GM12874 (cell line): ENCODE data around the gene TMEM18.
A peak's percentile ranks its signal among the peaks of the same experiment; 100 is the strongest.

Experiments used
- TF ChIP-seq, protein P1 (sequence below): IDR thresholded peaks from 2 replicates; pipeline ENCODE4 v1.5.1; 2011; ENCODE audit warnings: low read depth, mild to moderate bottlenecking, control low read depth, low read length, moderate library complexity; ENCODE audit not compliant: insufficient read depth

The TMEM18 gene

DNA sequence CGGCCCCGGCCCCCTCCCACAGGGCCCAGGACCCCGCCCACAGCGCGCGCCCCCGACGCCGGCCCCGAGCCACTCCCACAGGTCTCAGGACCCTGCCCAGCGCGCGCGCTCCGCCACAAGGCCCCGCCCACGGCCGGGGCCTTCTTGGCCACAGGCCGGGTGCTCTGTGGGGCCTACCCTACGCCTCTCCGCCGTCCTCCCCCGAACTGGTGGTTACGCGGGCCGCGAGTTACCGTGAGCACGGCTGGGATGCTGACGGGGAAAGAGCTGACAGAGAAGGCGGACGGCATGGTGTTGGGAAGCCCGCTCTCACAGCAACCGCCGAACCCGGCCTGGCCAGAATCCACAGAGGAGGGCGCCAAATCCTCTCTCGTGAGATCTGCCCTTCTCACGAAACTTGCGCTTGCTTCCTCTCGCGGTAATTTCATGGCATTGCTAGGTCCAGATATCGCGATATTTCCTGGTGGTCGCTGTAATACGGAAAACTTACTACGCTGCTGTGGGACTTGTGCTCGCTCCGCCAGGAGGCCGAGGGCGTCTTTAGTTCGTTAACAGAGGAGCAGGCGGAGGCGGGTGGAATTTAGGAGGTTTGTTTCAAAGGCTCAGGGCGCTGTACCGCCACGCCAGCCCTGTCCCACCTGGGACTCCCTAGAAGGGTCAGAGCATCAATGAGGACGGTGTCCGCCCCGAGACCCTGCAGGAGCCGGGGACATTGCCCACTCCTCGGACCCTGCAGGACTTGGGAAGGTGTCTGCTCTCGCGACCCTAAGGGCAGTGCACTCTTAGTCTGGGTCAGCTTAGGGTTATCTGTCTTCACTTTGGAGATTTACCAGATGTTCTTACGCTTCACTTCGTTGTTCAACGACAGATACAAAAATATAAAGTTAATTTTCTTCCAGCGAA, at the start of gene TMEM18:
TSS of gene TMEM18 (minus strand) at position 351 of the 903 bp plus-strand sequence. CDS start at position 290, 61 bp downstream.
- TF ChIP-seq, protein P1, sequence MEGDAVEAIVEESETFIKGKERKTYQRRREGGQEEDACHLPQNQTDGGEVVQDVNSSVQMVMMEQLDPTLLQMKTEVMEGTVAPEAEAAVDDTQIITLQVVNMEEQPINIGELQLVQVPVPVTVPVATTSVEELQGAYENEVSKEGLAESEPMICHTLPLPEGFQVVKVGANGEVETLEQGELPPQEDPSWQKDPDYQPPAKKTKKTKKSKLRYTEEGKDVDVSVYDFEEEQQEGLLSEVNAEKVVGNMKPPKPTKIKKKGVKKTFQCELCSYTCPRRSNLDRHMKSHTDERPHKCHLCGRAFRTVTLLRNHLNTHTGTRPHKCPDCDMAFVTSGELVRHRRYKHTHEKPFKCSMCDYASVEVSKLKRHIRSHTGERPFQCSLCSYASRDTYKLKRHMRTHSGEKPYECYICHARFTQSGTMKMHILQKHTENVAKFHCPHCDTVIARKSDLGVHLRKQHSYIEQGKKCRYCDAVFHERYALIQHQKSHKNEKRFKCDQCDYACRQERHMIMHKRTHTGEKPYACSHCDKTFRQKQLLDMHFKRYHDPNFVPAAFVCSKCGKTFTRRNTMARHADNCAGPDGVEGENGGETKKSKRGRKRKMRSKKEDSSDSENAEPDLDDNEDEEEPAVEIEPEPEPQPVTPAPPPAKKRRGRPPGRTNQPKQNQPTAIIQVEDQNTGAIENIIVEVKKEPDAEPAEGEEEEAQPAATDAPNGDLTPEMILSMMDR, result peak; percentile 39

DNA sequence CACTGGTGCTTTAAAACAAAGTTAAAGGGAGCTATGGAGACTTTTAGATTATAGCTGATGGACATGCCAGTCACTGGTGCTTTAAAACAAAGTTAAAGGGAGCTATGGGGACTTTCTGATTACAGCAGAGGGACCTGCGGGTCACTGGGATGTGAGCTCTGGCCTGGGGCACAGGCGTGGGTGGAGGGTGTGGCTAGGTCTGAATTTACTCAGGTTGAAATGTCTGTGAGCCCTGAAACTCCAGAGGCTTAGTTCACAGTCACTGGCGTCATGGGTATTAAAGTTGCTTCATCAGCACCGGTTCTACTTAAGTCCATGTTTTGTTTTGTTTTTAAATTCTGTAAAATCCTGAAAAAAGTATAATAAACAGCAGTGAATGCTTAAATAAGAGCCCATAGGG, 49.0 kb upstream of the TMEM18 start:
- TF ChIP-seq, protein P1, result no peak

DNA sequence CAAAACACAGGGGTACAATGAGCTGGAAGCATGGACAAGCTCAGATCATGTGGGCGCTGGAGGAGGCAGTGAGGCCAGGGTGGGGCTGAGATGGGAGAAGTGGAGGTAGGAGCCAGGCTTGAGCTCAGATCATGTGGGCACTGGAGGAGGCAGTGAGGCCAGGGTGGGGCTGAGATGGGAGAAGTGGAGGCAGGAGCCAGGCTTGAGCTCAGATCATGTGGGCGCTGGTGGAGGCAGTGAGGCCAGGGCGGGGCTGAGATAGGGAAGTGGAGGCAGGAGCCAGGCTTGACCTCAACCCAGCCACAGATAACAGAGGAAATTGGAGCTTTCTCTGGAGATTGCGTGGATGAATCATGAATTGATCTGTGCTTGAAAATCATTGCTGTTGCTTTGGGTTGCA, 48.3 kb upstream of the TMEM18 start:
- TF ChIP-seq, protein P1, result no peak

DNA sequence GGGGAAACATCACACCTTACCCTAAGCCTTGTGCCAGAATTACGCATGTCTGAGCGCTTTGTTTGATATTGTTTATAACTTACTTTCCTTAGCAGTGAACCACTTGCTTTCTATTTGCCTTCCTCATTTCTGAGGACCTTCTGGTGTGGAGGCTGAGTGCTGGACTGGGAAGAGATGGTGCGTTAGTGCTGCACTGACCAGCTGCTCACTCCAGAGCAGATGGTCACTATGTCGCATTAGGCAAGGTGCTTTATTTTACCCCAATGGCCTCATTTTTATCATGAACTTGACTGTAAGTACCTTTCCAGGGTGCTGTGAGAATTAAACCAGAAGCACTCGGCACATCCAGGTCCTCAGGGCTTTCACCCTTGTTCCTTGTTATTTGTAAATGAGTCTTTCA, 46.6 kb upstream of the TMEM18 start:
- TF ChIP-seq, protein P1, result no peak

DNA sequence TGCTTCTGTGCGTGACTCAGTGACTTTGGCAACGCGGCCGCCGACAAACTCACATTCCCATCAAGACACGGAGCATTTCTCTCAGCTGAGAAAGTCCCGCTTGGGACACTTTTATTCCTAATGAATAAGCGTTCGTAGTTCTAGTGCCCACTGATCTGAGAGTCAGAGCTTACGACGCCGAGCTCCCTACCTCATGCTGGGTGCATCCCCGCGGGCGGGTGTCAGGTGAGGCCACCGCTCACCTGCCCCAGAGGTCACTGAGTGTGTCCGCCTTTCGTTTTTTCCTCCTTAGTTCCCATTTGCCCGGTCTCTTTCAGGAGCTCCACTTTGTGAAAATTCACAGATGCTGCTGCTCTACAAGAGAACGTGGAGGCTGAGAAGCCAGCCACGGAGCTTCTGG, 43.6 kb upstream of the TMEM18 start:
- TF ChIP-seq, protein P1, result no peak

DNA sequence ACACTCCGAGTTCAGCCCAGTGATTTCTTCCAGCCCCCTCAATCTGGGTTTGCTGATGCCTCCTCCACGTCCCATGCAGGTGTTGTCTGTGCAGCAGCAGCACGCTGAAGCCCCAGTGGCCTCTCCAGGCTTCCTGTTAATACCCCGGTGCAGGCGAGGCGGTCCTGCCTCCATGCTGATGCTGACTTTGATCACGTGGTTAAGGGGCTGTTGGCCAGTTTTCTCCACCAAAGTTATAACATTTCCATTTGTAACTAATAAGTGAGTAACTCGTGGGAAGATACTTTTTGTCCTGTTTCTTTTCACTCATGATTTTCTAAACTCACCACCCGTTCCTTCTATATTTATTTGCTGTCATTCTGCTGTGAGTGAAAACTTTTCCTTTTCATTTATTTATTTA, 42.5 kb upstream of the TMEM18 start:
- TF ChIP-seq, protein P1, result no peak

DNA sequence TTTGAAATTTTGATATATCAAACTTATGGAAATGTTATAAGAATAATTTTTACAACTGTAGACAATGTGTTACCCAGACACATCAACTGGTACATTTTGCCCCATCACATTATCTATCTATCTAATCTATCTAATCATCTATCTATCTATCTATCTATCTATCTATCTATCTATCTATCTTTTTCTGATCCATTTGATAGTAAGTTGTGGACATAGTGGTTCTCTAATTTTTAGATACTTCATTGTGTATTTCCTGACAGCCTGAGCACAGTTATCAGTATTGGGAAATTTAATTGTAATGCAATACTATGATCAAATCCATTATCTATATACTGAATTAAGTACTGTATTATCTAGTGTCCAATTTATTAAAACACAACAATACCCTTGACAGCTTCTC, 42.0 kb upstream of the TMEM18 start:
- TF ChIP-seq, protein P1, result no peak
